Retinal pigment epithelial cell (primary cell): ENCODE results near the gene SRRM3.
"Not testable (repeated sequence)": the region's sequence is repeated elsewhere in the genome, so short reads cannot be mapped to it uniquely, and the experiment has no call there.

Experiments used
- DNase-seq: peaks from one replicate; pipeline ENCODE4 v3.0.0-alpha.2; 2010; ENCODE audit warnings: low read depth
- H3K4me3 ChIP-seq: 2 replicates; pipeline ENCODE4 v1.5.1; 2011; ENCODE audit warnings: mild to moderate bottlenecking, low read length, control low read depth, moderate library complexity
- TF ChIP-seq, protein P1 (sequence below): conservative IDR thresholded peaks from 2 replicates; pipeline ENCODE4 v1.5.1; 2011; ENCODE audit warnings: low read depth, low read length, control low read depth, inconsistent platforms

Gene SRRM3

DNA sequence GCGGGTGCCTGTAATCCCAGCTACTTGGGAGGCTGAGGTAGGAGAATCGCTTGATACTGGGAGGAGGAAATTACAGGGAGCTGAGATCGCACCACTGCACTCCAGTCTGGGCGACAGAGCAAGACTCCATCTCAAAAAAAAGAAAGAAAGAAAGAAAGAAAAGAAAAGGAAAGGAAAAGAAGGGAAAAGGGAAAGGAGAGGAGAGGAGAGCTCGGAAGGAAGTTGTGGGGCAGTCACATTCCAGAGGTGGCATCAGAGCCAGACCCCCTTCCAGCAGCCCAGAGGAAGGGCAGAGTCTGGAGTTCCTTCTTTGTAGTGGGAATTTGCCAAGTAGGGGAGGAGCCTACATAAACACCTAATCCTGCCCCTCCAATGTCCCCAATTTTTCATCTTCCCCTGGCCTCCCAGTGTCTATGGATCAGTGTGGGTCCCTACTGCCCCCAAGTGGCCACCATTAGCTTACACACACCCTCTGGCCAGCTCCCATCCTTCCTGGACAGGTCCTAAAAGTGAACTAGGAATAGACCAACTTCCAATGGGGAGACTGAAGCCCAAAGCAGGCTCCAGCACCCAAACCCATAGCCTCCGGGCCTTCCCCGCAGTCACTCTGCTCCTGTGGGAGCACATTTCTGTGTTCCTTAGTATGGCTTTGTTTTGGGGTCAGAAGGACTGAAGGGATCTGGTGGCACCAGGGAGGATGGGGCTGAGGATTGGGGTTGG lies 61.1 kb downstream of the SRRM3 start:
- no peak overlapping the region for H3K4me3 ChIP-seq
- TF ChIP-seq, protein P1, sequence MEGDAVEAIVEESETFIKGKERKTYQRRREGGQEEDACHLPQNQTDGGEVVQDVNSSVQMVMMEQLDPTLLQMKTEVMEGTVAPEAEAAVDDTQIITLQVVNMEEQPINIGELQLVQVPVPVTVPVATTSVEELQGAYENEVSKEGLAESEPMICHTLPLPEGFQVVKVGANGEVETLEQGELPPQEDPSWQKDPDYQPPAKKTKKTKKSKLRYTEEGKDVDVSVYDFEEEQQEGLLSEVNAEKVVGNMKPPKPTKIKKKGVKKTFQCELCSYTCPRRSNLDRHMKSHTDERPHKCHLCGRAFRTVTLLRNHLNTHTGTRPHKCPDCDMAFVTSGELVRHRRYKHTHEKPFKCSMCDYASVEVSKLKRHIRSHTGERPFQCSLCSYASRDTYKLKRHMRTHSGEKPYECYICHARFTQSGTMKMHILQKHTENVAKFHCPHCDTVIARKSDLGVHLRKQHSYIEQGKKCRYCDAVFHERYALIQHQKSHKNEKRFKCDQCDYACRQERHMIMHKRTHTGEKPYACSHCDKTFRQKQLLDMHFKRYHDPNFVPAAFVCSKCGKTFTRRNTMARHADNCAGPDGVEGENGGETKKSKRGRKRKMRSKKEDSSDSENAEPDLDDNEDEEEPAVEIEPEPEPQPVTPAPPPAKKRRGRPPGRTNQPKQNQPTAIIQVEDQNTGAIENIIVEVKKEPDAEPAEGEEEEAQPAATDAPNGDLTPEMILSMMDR: peak; percentile 90
- DNase-seq: no peak

DNA sequence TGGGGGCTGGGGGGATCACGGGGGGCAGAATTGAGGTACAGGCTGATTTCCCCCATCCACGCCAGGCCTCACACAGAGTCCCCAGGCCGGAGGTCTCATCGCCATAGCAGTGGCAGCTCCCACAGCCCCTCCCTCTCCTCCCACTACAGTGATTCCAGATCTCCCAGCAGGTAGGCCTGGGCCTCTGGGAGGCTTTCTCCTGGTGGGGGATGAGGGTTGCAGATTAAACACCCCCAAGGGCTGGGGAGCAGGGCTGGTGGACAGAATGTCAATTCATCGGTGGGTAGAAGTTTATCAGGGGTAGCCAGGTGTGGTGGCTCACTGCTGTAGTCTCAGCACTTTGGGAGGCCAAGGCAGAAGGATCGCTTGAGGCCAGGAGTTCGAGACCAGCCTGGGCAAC lies 63.6 kb downstream of the SRRM3 start:
- TF ChIP-seq, protein P1: no peak
- no peak for DNase-seq
- H3K4me3 ChIP-seq: no peak overlapping the region

DNA sequence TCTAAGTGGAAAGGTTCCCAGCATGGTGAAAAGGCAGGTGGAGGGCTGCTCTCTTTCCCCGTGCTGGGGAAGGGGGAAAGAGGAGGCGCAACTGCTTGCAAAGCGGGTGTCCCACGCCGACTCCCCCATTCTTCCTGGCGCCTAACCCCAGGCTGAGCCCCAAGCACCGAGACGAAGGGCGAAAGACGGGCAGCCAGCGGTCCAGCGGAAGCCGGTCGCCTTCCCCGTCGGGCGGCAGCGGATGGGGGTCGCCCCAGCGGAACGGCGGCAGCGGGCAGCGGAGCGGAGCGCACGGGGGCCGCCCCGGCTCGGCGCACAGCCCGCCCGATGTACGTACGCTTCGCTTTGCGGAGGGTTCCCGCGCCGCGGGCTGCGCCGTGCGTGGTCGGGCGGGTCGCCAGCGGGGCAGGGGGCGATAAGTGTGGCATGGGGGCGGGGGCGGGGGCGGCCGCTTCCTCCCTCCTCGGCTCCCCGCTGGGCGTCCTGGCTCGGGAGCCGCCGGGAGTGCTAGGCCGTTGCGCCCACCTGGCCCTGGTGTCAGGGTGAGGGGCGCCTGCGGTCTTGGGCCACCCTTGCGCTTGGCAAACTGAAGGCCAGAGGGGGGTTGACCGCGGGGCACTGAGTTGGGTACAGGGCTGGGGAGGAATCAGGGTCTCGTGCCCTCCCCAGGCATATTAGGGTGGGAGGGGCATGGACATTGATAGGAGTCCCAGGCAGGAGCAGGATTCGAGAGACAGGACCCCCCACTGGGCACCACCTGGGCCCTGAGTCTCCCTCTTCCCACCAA lies 65.6 kb downstream of the SRRM3 start:
- peak overlapping the region; percentile 13 for H3K4me3 ChIP-seq

DNA sequence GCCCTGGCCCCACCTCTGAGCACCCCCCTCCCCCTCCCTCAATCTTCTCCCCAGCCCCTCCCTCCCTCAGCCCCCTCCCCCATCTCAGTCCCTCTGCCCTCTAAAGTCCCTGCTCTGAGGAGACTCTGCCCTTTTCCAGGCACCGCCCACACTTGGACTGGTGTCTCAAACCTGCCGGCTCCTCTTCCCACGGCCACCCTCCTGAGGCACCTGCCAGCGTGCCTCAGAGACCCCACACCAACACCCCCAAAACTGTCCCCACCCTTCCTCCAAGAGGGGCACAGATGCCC lies 66.1 kb downstream of the SRRM3 start:
- no peak for DNase-seq
- TF ChIP-seq, protein P1: no peak
- H3K4me3 ChIP-seq: no peak overlapping the region

More for the DNA sequence above, 65.6 kb downstream of the SRRM3 start:
- TF ChIP-seq, protein P1: no peak
- DNase-seq: no peak

DNA sequence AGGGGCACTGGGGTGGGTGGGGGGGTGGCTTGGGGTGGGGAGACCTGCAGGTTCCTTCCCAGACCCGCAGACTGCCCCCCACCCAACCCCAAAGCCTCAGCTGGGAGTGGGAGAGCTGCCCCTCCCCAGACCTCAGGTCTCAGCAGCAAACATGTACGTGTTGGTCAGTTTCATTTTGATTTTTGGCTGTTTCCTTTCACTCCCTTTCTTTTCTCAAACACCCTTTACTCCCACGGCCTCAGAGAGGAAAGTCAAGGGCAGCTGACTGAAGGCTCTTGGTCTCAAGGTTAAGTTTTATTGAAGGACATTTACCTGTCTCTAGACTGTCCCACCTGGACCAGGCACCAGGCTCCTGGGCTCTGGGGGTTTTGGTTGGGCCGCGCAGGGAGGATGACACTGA lies 66.7 kb downstream of the SRRM3 start:
- TF ChIP-seq, protein P1: no peak
- H3K4me3 ChIP-seq: no peak overlapping the region
- no peak for DNase-seq

DNA sequence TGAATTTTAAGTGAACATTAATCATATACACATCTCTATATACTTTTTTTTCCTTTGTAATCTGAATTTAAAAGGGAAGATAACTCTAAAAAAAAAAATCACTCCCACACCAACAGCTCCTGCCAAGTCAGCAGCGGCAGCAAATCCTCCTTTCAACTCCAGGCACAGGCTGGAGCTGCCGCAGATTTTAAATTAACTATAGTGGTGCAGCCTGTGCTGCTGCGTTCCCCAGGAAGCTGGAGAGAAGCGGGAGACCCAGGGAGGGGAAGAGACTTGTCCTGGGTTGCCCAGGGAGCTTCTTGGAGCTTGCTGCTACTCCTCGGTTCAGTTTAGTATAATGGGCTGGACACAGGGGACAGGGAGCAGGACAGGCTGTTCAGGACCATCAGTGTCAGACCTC lies 68.2 kb downstream of the SRRM3 start:
- no peak for DNase-seq
- H3K4me3 ChIP-seq: no peak overlapping the region
- TF ChIP-seq, protein P1: no peak

DNA sequence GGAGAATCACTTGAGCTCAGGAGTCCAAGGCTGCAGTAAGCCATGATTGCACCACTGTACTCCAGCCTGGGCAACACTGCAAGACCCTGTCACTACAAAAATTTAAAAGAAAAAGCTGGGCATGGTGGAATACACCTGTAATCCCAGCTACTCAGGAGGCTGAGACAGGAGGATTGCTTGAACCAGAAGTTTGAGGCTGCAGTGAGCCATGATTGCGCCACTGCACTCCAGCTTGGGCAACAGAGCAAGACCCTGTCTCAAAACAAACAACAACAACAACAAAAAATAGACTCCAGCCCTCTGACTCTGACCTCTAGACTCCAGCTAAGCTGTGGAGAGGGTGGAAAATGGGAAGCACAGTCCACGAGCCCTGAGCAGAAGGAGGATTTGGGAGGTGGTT lies 69.7 kb downstream of the SRRM3 start:
- not testable (repeated sequence) for H3K4me3 ChIP-seq, DNase-seq
